Neural cell (in vitro differentiated cells): ENCODE results near the gene TNS1. TPM values are rescaled to one million over a fixed set of nuclear protein-coding genes. Genes with fewer than 3 reads are reported as not detected.

Source experiments
- H2AFZ ChIP-seq: fragments of 200-600, 300-800 bp; sonication (generic), shearing (Covaris generic); 2 replicates; pipeline ENCODE4 v1.6.0; 2014; ENCODE audit warnings: low read depth, mild to moderate bottlenecking, antibody characterized with exemption, low read length, moderate library complexity
- H3F3A ChIP-seq: fragments of 200-600 bp; shearing (Covaris generic); 2 replicates; pipeline ENCODE4 v1.6.1; 2016; ENCODE audit warnings: mild to moderate bottlenecking, moderate library complexity, mixed read lengths, antibody characterized with exemption, low read length; ENCODE audit not compliant: insufficient read depth, poor library complexity, severe bottlenecking
- H3K27ac ChIP-seq: fragments of 200-600, 300-800 bp; sonication (generic), shearing (Covaris generic); 2 replicates; pipeline ENCODE4 v1.5.1; 2014; ENCODE audit warnings: mild to moderate bottlenecking, low read length, moderate library complexity
- H3K27me3 ChIP-seq: fragments of 300-800, 200-600 bp; sonication (generic), shearing (Covaris generic); 2 replicates; pipeline ENCODE4 v1.6.0; 2014; ENCODE audit warnings: mild to moderate bottlenecking, low read depth, low read length, moderate library complexity; ENCODE audit not compliant: insufficient read depth
- H3K36me3 ChIP-seq: fragments of 300-800, 200-600 bp; sonication (generic), shearing (Covaris generic); 2 replicates; pipeline ENCODE4 v1.5.1; 2014; ENCODE audit warnings: mild to moderate bottlenecking, antibody characterized with exemption, low read length, moderate library complexity; ENCODE audit not compliant: insufficient read depth
- H3K4me2 ChIP-seq: fragments of 300-800, 200-600 bp; sonication (generic), shearing (Covaris generic); 2 replicates; pipeline ENCODE4 v1.6.0; 2014; ENCODE audit warnings: mild to moderate bottlenecking, low read length
- H3K4me3 ChIP-seq: fragments of 300-800, 200-600 bp; sonication (generic), shearing (Covaris generic); 2 replicates; pipeline ENCODE4 v1.5.1; 2014; ENCODE audit warnings: mild to moderate bottlenecking, low read length, moderate library complexity
- H3K79me2 ChIP-seq: fragments of 200-600 bp; shearing (Covaris generic); replicated peaks from 2 replicates; pipeline ENCODE4 v1.6.0; 2014; ENCODE audit warnings: mild to moderate bottlenecking, low read length, moderate library complexity; ENCODE audit not compliant: insufficient read depth
- H3K9ac ChIP-seq: fragments of 300-800, 200-600 bp; sonication (generic), shearing (Covaris generic); 2 replicates; pipeline ENCODE4 v1.6.1; 2016; ENCODE audit warnings: mild to moderate bottlenecking, low read length, mixed read lengths
- H3K9me2 ChIP-seq: fragments of 200-600 bp; shearing (Covaris generic); 2 replicates; pipeline ENCODE4 v1.6.1; 2016; ENCODE audit warnings: mild to moderate bottlenecking, low read length, mixed read lengths; ENCODE audit not compliant: insufficient read depth
- H3K9me3 ChIP-seq: fragments of 200-600, 300-800 bp; sonication (generic), shearing (Covaris generic); 2 replicates; pipeline ENCODE4 v1.6.1; 2016; ENCODE audit warnings: mild to moderate bottlenecking, mixed run types, low read length, moderate library complexity, mixed read lengths
- H4K20me1 ChIP-seq: fragments of 200-600 bp; shearing (Covaris generic); 2 replicates; pipeline ENCODE4 v1.6.1; 2016; ENCODE audit warnings: mild to moderate bottlenecking, mixed run types; ENCODE audit not compliant: insufficient read depth
- EP300 ChIP-seq: fragments of 450-650 bp; conservative IDR thresholded peaks from 2 replicates; pipeline ENCODE4 v1.6.1; 2014; ENCODE audit warnings: antibody characterized with exemption, mild to moderate bottlenecking, moderate library complexity; ENCODE audit not compliant: poor library complexity, severe bottlenecking
- MXI1 ChIP-seq: fragments of 450-650 bp; conservative IDR thresholded peaks from 2 replicates; pipeline ENCODE4 v1.6.1; 2014; ENCODE audit warnings: antibody characterized with exemption, mild to moderate bottlenecking; ENCODE audit not compliant: poor library complexity, severe bottlenecking
- POLR2AphosphoS5 ChIP-seq: IDR thresholded peaks from 2 replicates; pipeline ENCODE4 v1.6.1; 2012
- SMC3 ChIP-seq: fragments of 450-650 bp; conservative IDR thresholded peaks from 2 replicates; pipeline ENCODE4 v1.6.1; 2014; ENCODE audit warnings: antibody characterized with exemption, mild to moderate bottlenecking, moderate library complexity; ENCODE audit not compliant: poor library complexity
- TAF1 ChIP-seq: IDR thresholded peaks from 2 replicates; pipeline ENCODE4 v1.6.1; 2012; ENCODE audit warnings: low read depth
- polyA plus RNA-seq: library from polyadenylated mRNA; depleted of rRNA; stranded (reverse); fragments of >200 nt; gene quantifications from 2 replicates; pipeline ENCODE4 v1.2.3, GENCODE V29; 2014
- TF ChIP-seq, protein P1 (sequence below): IDR thresholded peaks from 2 replicates; pipeline ENCODE4 v1.6.1; 2012; ENCODE audit warnings: borderline replicate concordance
- TF ChIP-seq, protein P2 (sequence below): fragments of 450-650 bp; IDR thresholded peaks from 2 replicates; pipeline ENCODE4 v1.5.1; 2014; ENCODE audit warnings: antibody characterized with exemption, mild to moderate bottlenecking, moderate library complexity; ENCODE audit not compliant: poor library complexity, severe bottlenecking

The TNS1 gene
- polyA plus RNA-seq, 1 donor from 2014 or later = 1.5 TPM

DNA sequence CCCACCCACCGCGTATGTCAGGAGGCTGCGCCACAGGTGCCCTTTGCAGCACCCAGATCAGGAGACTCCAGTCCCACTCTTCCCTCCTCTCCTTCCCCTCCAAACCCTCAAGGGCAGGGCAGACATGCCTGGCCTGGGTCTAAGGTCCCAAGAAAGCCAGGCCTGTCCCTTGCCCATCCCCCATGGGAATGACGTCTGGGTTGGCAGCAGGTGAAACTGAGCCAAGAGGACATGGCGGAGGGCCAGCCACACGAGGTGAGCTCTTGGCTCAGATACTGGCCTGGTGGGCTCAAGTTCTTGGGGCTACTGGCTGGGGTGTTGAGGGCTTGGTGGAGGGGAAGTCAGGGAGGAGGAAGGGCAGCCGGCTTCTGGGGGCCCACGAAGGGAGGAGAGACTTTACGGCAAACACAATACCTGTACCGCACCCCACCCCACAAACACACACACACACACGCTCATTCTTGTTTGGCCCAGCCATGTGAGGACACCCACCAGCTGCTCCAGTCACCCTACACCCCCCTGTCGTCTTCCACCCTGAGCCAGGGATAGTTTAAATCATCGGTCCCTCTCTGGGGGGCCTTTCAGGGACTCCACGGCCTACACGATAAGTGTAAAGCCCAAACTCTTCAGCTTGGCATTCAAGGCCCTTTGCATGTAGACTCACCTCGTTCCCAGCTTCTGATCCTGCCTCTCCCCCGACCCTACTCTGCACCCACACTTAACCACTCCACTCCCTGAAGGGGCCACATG lies 24.1 kb upstream of the TNS1 start:
- no peak overlapping the region for H3K9ac ChIP-seq
- H3K79me2 ChIP-seq = no peaks in the 10 kb centered on the region
- no peaks in the 10 kb centered on the region for H3F3A ChIP-seq
- no peak overlapping the region for H3K27ac ChIP-seq
- no peaks in the 10 kb centered on the region for H3K27me3 ChIP-seq
- TF ChIP-seq, protein P1, sequence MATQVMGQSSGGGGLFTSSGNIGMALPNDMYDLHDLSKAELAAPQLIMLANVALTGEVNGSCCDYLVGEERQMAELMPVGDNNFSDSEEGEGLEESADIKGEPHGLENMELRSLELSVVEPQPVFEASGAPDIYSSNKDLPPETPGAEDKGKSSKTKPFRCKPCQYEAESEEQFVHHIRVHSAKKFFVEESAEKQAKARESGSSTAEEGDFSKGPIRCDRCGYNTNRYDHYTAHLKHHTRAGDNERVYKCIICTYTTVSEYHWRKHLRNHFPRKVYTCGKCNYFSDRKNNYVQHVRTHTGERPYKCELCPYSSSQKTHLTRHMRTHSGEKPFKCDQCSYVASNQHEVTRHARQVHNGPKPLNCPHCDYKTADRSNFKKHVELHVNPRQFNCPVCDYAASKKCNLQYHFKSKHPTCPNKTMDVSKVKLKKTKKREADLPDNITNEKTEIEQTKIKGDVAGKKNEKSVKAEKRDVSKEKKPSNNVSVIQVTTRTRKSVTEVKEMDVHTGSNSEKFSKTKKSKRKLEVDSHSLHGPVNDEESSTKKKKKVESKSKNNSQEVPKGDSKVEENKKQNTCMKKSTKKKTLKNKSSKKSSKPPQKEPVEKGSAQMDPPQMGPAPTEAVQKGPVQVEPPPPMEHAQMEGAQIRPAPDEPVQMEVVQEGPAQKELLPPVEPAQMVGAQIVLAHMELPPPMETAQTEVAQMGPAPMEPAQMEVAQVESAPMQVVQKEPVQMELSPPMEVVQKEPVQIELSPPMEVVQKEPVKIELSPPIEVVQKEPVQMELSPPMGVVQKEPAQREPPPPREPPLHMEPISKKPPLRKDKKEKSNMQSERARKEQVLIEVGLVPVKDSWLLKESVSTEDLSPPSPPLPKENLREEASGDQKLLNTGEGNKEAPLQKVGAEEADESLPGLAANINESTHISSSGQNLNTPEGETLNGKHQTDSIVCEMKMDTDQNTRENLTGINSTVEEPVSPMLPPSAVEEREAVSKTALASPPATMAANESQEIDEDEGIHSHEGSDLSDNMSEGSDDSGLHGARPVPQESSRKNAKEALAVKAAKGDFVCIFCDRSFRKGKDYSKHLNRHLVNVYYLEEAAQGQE = no peak
- TF ChIP-seq POLR2AphosphoS5 (no peak), SMC3 (no peak), TAF1 (no peak)
- TF ChIP-seq, protein P2, sequence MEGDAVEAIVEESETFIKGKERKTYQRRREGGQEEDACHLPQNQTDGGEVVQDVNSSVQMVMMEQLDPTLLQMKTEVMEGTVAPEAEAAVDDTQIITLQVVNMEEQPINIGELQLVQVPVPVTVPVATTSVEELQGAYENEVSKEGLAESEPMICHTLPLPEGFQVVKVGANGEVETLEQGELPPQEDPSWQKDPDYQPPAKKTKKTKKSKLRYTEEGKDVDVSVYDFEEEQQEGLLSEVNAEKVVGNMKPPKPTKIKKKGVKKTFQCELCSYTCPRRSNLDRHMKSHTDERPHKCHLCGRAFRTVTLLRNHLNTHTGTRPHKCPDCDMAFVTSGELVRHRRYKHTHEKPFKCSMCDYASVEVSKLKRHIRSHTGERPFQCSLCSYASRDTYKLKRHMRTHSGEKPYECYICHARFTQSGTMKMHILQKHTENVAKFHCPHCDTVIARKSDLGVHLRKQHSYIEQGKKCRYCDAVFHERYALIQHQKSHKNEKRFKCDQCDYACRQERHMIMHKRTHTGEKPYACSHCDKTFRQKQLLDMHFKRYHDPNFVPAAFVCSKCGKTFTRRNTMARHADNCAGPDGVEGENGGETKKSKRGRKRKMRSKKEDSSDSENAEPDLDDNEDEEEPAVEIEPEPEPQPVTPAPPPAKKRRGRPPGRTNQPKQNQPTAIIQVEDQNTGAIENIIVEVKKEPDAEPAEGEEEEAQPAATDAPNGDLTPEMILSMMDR = no peak
- H3K36me3 ChIP-seq = no peaks in the 10 kb centered on the region
- H3K9me2 ChIP-seq = no peaks in the 10 kb centered on the region
- H4K20me1 ChIP-seq = no peaks in the 10 kb centered on the region
- H3K4me2 ChIP-seq = no peak overlapping the region
- no peak overlapping the region for H3K4me3 ChIP-seq
- no peaks in the 10 kb centered on the region for H3K9me3 ChIP-seq
- H2AFZ ChIP-seq = no peak overlapping the region

DNA sequence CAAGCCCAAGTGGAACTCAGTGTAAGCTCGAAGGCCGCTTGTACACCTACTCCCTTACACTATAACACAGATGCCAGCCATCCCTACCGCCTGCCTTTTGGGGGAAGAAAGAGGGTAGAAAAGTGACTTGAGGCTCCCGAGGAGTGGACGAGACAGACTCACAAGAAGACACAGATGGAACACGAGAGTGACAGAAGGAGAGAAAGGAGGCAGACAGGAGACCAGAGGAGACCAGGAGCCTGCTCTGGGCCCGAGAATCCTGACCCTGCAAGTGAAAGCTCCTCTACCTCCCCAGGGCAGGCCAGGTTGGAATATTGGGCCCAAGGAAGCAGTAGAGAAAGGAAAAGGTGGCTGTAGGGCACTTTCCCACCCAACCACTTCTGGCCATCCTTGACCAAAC lies 23.4 kb upstream of the TNS1 start:
- H3K4me3 ChIP-seq = no peak overlapping the region
- no peak overlapping the region for H2AFZ ChIP-seq
- H3F3A ChIP-seq = no peaks in the 10 kb centered on the region
- TF ChIP-seq, protein P2 = no peak
- TF ChIP-seq TAF1 (no peak), MXI1 (no peak), EP300 (no peak), POLR2AphosphoS5 (no peak), SMC3 (no peak)
- H3K27me3 ChIP-seq = no peaks in the 10 kb centered on the region
- no peaks in the 10 kb centered on the region for H3K36me3 ChIP-seq
- no peak overlapping the region for H3K9ac ChIP-seq
- no peaks in the 10 kb centered on the region for H3K79me2 ChIP-seq
- no peaks in the 10 kb centered on the region for H3K9me3 ChIP-seq
- H3K4me2 ChIP-seq = no peak overlapping the region
- H4K20me1 ChIP-seq = no peaks in the 10 kb centered on the region
- H3K27ac ChIP-seq = no peak overlapping the region
- no peaks in the 10 kb centered on the region for H3K9me2 ChIP-seq
